Ovary (tissue), 9 donors: ENCODE measurements around the gene CSTPP1. TPM values are rescaled to one million over a fixed set of nuclear protein-coding genes. Genes with fewer than 3 reads are reported as not detected.
"Not testable (repeated sequence)": the region's sequence is repeated elsewhere in the genome, so short reads cannot be mapped to it uniquely, and the experiment has no call there.

ENCODE experiments used
- DNase-seq, 5 donors: peaks; one replicate each; pipeline ENCODE4 v3.0.0-alpha.2; 2019 to 2020
- H3K27ac ChIP-seq, 2 donors: fragments of 200-600 bp; one replicate each; pipeline versions ENCODE4 v1.5.1 to v1.8.0; 2019 to 2022
- H3K27me3 ChIP-seq: fragments of 200-600 bp; one replicate; pipeline ENCODE4 v1.8.0; 2022
- H3K36me3 ChIP-seq: fragments of 200-600 bp; sonication (generic); one replicate; pipeline ENCODE4 v1.5.1; 2019
- H3K4me1 ChIP-seq: one replicate; pipeline ENCODE4 v1.8.1; 2013; ENCODE audit warnings: mild to moderate bottlenecking, moderate library complexity; ENCODE audit not compliant: insufficient read depth
- H3K4me3 ChIP-seq: fragments of 200-600 bp; sonication (generic); one replicate; pipeline ENCODE4 v1.5.1; 2017
- H3K9me3 ChIP-seq, 2 donors: fragments of 200-600 bp in 1 of 2; sonication (generic) in 1 of 2; one replicate each; pipeline versions ENCODE4 v1.5.1 to v1.8.1; 2013 to 2019; ENCODE audit warnings: mild to moderate bottlenecking in 1 of 2, moderate library complexity in 1 of 2
- EP300 ChIP-seq: sonication (generic); formaldehyde crosslinking; IDR thresholded peaks from one replicate; pipeline ENCODE4 v1.6.1; 2017; ENCODE audit warnings: antibody characterized with exemption
- POLR2A ChIP-seq: fragments of 450-650 bp; IDR thresholded peaks from one replicate; pipeline ENCODE4 v1.6.1; 2017; ENCODE audit warnings: antibody characterized with exemption, mild to moderate bottlenecking, moderate library complexity
- WGBS, 3 donors: extraction: QIAGEN DNeasy Blood & Tissue Kit in 1 of 3; methylation state at CpG; one replicate each; pipeline versions ENCODE4 v1.1.5 to v1.1.7; 2013 to 2017; 5-methylcytosine and 5-hydroxymethylcytosine counted together
- intact Hi-C, 4 donors: fragments of 100-400 bp; cut with DNase I; formaldehyde crosslinking; loops; one replicate each; pipeline versions ENCODE4 v1.11.0 to v1.15.1; 2022 to 2023
- polyA plus RNA-seq, 2 donors: library from polyadenylated mRNA; stranded (reverse); fragments of 200-250 nt in 1 of 2; fragments of 350-450 nt in 1 of 2; fragmentation: Illumina TruSeq in 1 of 2; extraction: RNeasy Lipid Tissue Mini Kit (QIAGEN cat#74804) in 1 of 2; gene quantifications; one replicate each; pipeline ENCODE4 v1.2.3, GENCODE V29; 2013 to 2014
- total RNA-seq, 7 donors: library from RNA; depleted of rRNA in 2 of 7; stranded (reverse); fragments of >200 nt in 2 of 7; fragmentation: NEBNext Ultra II Directional in 3 of 7; extraction: Animal tissue kit (Norgen Biotek cat#: 25700) in 3 of 7; gene quantifications; one replicate each; pipeline versions ENCODE4 v1.1.0 to v1.2.4, GENCODE V29; 2016 to 2023
- TF ChIP-seq, protein P1 (sequence below), 3 donors: fragments of 450-650 bp in 2 of 3; fragments of 200-600 bp in 1 of 3; IDR thresholded peaks; one replicate each; pipeline versions ENCODE4 v1.5.1 to v1.8.0; 2016 to 2022; ENCODE audit warnings: antibody characterized with exemption in 3 of 3, mild to moderate bottlenecking in 1 of 3
- donor health status: DM: no; HTN: no; CAD: no; lungs with moderate emphysema.
- donor health status: DM: no; HTN: no; CAD: no.
- donor health status: Bipolar disorder and iron deficiency.
- donor health status: DM: yes; HTN: yes; CAD: no.
- donor health status: DM: no; HTN: no; CAD: no.
- donor health status: DM: yes; HTN: yes; CAD: no.

The CSTPP1 gene
- total and polyA plus RNA-seq, 9 donors = 20.3 to 42.6 (median 25.6) TPM

- DNase-seq = no peak
- no peaks in the 10 kb centered on the region for H3K36me3 ChIP-seq
- intact Hi-C loops = no loop called here
- H3K4me3 ChIP-seq = no peak overlapping the region
- WGBS, 3 donors = 98 to 99% (median 98%) methylated on average over 2 of the region's 2 CpGs
- no peak overlapping the region for H3K27ac ChIP-seq
- TF ChIP-seq, protein P1, sequence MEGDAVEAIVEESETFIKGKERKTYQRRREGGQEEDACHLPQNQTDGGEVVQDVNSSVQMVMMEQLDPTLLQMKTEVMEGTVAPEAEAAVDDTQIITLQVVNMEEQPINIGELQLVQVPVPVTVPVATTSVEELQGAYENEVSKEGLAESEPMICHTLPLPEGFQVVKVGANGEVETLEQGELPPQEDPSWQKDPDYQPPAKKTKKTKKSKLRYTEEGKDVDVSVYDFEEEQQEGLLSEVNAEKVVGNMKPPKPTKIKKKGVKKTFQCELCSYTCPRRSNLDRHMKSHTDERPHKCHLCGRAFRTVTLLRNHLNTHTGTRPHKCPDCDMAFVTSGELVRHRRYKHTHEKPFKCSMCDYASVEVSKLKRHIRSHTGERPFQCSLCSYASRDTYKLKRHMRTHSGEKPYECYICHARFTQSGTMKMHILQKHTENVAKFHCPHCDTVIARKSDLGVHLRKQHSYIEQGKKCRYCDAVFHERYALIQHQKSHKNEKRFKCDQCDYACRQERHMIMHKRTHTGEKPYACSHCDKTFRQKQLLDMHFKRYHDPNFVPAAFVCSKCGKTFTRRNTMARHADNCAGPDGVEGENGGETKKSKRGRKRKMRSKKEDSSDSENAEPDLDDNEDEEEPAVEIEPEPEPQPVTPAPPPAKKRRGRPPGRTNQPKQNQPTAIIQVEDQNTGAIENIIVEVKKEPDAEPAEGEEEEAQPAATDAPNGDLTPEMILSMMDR (IDR thresholded peaks at IDR 0.05) = no peak
- TF ChIP-seq POLR2A (no peak), EP300 (no peak)
- H3K27me3 ChIP-seq = no peaks in the 10 kb centered on the region
- no peaks in the 10 kb centered on the region for H3K4me1 ChIP-seq
- H3K9me3 ChIP-seq = no peaks in the 10 kb centered on the region
These were observed 157.0 kb downstream of the CSTPP1 start for GRCh38 chr11:47093541-47093940.

DNA sequence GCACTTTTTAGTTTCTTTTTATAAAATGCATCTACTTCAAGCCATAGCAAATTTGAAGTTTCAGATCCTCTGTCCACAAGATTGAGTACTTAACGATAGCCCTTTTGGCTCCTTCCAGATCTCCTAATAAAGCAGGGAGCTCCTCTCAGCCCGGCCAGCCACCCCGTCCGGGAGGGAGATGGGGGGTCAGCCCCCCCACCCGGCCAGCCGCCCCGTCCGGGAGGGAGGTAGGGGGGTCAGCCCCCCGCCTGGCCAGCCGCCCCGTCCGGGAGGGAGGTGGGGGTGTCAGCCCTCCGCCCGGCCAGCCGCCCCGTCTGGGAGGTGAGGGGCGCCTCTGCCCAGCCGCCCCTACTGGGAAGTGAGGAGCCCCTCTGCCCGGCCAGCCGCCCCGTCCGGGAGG, 160.3 kb downstream of the CSTPP1 start:
- DNase-seq, H3K4me3 ChIP-seq, H3K36me3 ChIP-seq, intact Hi-C loops, H3K27me3 ChIP-seq, H3K9me3 ChIP-seq, H3K4me1 ChIP-seq, H3K27ac ChIP-seq: not testable (repeated sequence)
- WGBS, 3 donors = 72 to 80% (median 77%) methylated on average over 7 to 17 of the region's 22 CpGs

DNA sequence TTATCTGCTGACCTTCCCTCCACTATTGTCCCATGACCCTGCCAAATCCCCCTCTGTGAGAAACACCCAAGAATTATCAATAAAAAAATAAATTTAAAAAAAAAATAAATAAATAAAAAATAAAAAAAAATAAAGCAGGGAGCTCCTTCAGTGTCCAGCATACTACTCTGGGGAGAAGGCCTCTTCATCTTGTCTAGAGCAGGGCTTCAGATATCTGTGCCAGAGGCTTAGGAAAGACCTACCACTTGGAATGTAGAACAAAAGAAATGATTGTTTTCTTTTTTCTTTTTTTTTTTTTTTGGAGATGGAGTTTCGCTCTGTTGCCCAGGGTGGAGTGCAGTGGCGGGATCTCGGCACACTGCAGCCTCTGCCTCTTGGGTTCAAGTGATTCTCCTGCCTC, 161.7 kb downstream of the CSTPP1 start:
- H3K27me3 ChIP-seq, H3K36me3 ChIP-seq, DNase-seq, H3K4me1 ChIP-seq, H3K4me3 ChIP-seq, H3K9me3 ChIP-seq, H3K27ac ChIP-seq, intact Hi-C loops: not testable (repeated sequence)
- WGBS, 3 donors = 95 to 97% (median 96%) methylated on average over 3 of the region's 3 CpGs

GRCh38 chr11:47099214-47099917, 162.8 kb downstream of the CSTPP1 start:
- intact Hi-C loops = no loop called here
- TF ChIP-seq, protein P1 (IDR thresholded peaks at IDR 0.05) = no peak
- TF ChIP-seq EP300 (no peak), POLR2A (no peak)
- no peak overlapping the region for H3K27ac ChIP-seq
- H3K4me1 ChIP-seq = no peaks in the 10 kb centered on the region
- H3K36me3 ChIP-seq = no peaks in the 10 kb centered on the region
- DNase-seq = no peak
- no peak overlapping the region for H3K4me3 ChIP-seq
- no peaks in the 10 kb centered on the region for H3K9me3 ChIP-seq
- H3K27me3 ChIP-seq = no peaks in the 10 kb centered on the region
- WGBS, 3 donors = 74 to 87% (median 84%) methylated on average over 3 of the region's 3 CpGs

GRCh38 chr11:47099918-47100315, 163.4 kb downstream of the CSTPP1 start:
- no peak overlapping the region for H3K27ac ChIP-seq
- H3K27me3 ChIP-seq = no peaks in the 10 kb centered on the region
- H3K36me3 ChIP-seq = no peaks in the 10 kb centered on the region
- no peaks in the 10 kb centered on the region for H3K9me3 ChIP-seq
- no peak for DNase-seq
- no peak overlapping the region for H3K4me3 ChIP-seq
- H3K4me1 ChIP-seq = no peaks in the 10 kb centered on the region
- intact Hi-C loops = loop anchor here in 1 of 4 donors (10.0 kb wide), 1 partner anchor 875 kb away; no protein-coding TSS in a partner anchor
- no peak for TF ChIP-seq POLR2A
- no peak for TF ChIP-seq EP300

- no peak for TF ChIP-seq POLR2A
- TF ChIP-seq, protein P1 (IDR thresholded peaks at IDR 0.05) = no peak
- TF ChIP-seq EP300 = no peak
- 92 to 95% (median 92%) methylated on average over 3 of the region's 3 CpGs for WGBS, 3 donors
- DNase-seq = no peak
- no peaks in the 10 kb centered on the region for H3K4me1 ChIP-seq
- H3K9me3 ChIP-seq = no peaks in the 10 kb centered on the region
- H3K4me3 ChIP-seq = no peak overlapping the region
- H3K27ac ChIP-seq = no peak overlapping the region
- intact Hi-C loops = loop anchor here in 1 of 4 donors (10.0 kb wide), 1 partner anchor 877 kb away; no protein-coding TSS in a partner anchor
- no peaks in the 10 kb centered on the region for H3K36me3 ChIP-seq
- H3K27me3 ChIP-seq = no peaks in the 10 kb centered on the region
These were observed 164.8 kb downstream of the CSTPP1 start for GRCh38 chr11:47101406-47101805.
